Measurements from ENCODE around the gene ATG101. TPM values are rescaled to one million over a fixed set of nuclear protein-coding genes. Genes with fewer than 3 reads are reported as not detected.

Gene ATG101
- total and polyA plus RNA-seq, 2 experiments from 2014 or later, result 27.7 to 60.3 TPM

DNA sequence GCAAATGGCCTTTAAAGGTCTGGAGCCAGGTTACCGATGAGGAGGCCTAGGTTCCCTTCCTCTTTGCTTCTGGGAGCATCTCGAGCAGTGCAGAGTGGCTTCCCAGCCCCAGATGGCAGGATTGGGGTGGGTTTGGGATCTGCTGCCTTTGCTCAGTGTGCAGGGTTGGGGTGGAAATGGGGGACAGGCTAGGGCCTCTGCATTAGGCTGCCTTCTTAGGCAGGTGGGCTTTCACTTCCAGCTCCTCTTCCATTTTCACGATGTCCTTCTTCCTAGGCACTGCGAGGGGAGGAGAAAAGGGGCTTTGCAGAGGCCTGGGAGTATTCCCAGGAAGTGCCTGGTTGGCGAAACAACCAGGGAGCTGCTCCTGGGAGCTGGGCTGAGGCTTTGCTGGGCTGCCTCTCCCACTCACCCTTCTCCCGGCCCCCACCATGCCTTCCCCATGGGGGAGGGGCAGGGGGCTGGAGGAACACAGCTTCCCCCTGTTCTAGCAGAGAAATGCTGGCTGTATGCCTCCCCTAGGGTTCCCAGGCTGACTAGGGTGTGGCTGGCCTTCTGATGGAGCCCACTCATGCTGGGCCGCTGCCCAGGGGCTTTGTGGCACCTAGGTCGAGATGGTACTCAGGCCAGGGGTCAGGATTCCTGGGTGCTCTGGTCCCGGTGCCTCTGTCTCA, 16.1 kb upstream of the ATG101 start:
- H2AFZ ChIP-seq, result no peak overlapping the region

More for the DNA sequence above, 16.1 kb upstream of the ATG101 start:
- Histone ChIP-seq H3K79me2 (replicated peaks; ENCODE audit: insufficient read depth) (no peaks in the 10 kb centered on the region), H3K27me3 (ENCODE audit: insufficient read depth) (peaks cover 40% of the 10 kb centered on the region), H3K4me2 (no peak overlapping the region), H3K9me2 (ENCODE audit: insufficient read depth) (no peaks in the 10 kb centered on the region), H3K4me3 (no peak overlapping the region), H3K27ac (ENCODE audit: low read depth) (no peak overlapping the region), H3K4me1 (ENCODE audit: insufficient read depth) (peaks cover 18% of the 10 kb centered on the region), H3F3A (replicated peaks; ENCODE audit: low read depth) (peaks cover 2% of the 10 kb centered on the region; the same call in 1 of the 2 replicates), H4K20me1 (replicated peaks; ENCODE audit: insufficient read depth) (peaks cover 30% of the 10 kb centered on the region), H3K36me3 (ENCODE audit: insufficient read depth) (no peaks in the 10 kb centered on the region)
- H3K4me3 Mint-ChIP-seq, result no peak overlapping the region
- no peaks in the 10 kb centered on the region; the same call in 2 of the 3 replicates for H3K9me3 Mint-ChIP-seq
- H3K27ac Mint-ChIP-seq, result no peak overlapping the region
- H3K36me3 Mint-ChIP-seq (ENCODE audit: low read depth), result peaks cover 6% of the 10 kb centered on the region
- peaks cover 37% of the 10 kb centered on the region for H3K27me3 Mint-ChIP-seq (ENCODE audit: insufficient read depth, low read depth, poor library complexity)
- H3K4me1 Mint-ChIP-seq, result peaks cover 28% of the 10 kb centered on the region
- no peak for ATAC-seq
- TF ChIP-seq, protein P1, sequence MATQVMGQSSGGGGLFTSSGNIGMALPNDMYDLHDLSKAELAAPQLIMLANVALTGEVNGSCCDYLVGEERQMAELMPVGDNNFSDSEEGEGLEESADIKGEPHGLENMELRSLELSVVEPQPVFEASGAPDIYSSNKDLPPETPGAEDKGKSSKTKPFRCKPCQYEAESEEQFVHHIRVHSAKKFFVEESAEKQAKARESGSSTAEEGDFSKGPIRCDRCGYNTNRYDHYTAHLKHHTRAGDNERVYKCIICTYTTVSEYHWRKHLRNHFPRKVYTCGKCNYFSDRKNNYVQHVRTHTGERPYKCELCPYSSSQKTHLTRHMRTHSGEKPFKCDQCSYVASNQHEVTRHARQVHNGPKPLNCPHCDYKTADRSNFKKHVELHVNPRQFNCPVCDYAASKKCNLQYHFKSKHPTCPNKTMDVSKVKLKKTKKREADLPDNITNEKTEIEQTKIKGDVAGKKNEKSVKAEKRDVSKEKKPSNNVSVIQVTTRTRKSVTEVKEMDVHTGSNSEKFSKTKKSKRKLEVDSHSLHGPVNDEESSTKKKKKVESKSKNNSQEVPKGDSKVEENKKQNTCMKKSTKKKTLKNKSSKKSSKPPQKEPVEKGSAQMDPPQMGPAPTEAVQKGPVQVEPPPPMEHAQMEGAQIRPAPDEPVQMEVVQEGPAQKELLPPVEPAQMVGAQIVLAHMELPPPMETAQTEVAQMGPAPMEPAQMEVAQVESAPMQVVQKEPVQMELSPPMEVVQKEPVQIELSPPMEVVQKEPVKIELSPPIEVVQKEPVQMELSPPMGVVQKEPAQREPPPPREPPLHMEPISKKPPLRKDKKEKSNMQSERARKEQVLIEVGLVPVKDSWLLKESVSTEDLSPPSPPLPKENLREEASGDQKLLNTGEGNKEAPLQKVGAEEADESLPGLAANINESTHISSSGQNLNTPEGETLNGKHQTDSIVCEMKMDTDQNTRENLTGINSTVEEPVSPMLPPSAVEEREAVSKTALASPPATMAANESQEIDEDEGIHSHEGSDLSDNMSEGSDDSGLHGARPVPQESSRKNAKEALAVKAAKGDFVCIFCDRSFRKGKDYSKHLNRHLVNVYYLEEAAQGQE (IDR thresholded peaks at IDR 0.05; ENCODE audit: unreplicated experiment), result no peak
- TF ChIP-seq NANOG (IDR thresholded peaks at IDR 0.05; ENCODE audit: borderline replicate concordance) (no peak), ZNF114 (CRISPR knock-in tag; IDR thresholded peaks at IDR 0.05) (no peak), EZH2 (IDR thresholded peaks at IDR 0.05; ENCODE audit: low read depth, unreplicated experiment) (no peak), STAT1 (IDR thresholded peaks at IDR 0.05; ENCODE audit: unreplicated experiment) (no peak), JUNB (IDR thresholded peaks at IDR 0.05; ENCODE audit: unreplicated experiment) (no peak), EZH2phosphoT487 (IDR thresholded peaks at IDR 0.05; ENCODE audit: unreplicated experiment) (no peak)
- TF ChIP-seq, protein P2, sequence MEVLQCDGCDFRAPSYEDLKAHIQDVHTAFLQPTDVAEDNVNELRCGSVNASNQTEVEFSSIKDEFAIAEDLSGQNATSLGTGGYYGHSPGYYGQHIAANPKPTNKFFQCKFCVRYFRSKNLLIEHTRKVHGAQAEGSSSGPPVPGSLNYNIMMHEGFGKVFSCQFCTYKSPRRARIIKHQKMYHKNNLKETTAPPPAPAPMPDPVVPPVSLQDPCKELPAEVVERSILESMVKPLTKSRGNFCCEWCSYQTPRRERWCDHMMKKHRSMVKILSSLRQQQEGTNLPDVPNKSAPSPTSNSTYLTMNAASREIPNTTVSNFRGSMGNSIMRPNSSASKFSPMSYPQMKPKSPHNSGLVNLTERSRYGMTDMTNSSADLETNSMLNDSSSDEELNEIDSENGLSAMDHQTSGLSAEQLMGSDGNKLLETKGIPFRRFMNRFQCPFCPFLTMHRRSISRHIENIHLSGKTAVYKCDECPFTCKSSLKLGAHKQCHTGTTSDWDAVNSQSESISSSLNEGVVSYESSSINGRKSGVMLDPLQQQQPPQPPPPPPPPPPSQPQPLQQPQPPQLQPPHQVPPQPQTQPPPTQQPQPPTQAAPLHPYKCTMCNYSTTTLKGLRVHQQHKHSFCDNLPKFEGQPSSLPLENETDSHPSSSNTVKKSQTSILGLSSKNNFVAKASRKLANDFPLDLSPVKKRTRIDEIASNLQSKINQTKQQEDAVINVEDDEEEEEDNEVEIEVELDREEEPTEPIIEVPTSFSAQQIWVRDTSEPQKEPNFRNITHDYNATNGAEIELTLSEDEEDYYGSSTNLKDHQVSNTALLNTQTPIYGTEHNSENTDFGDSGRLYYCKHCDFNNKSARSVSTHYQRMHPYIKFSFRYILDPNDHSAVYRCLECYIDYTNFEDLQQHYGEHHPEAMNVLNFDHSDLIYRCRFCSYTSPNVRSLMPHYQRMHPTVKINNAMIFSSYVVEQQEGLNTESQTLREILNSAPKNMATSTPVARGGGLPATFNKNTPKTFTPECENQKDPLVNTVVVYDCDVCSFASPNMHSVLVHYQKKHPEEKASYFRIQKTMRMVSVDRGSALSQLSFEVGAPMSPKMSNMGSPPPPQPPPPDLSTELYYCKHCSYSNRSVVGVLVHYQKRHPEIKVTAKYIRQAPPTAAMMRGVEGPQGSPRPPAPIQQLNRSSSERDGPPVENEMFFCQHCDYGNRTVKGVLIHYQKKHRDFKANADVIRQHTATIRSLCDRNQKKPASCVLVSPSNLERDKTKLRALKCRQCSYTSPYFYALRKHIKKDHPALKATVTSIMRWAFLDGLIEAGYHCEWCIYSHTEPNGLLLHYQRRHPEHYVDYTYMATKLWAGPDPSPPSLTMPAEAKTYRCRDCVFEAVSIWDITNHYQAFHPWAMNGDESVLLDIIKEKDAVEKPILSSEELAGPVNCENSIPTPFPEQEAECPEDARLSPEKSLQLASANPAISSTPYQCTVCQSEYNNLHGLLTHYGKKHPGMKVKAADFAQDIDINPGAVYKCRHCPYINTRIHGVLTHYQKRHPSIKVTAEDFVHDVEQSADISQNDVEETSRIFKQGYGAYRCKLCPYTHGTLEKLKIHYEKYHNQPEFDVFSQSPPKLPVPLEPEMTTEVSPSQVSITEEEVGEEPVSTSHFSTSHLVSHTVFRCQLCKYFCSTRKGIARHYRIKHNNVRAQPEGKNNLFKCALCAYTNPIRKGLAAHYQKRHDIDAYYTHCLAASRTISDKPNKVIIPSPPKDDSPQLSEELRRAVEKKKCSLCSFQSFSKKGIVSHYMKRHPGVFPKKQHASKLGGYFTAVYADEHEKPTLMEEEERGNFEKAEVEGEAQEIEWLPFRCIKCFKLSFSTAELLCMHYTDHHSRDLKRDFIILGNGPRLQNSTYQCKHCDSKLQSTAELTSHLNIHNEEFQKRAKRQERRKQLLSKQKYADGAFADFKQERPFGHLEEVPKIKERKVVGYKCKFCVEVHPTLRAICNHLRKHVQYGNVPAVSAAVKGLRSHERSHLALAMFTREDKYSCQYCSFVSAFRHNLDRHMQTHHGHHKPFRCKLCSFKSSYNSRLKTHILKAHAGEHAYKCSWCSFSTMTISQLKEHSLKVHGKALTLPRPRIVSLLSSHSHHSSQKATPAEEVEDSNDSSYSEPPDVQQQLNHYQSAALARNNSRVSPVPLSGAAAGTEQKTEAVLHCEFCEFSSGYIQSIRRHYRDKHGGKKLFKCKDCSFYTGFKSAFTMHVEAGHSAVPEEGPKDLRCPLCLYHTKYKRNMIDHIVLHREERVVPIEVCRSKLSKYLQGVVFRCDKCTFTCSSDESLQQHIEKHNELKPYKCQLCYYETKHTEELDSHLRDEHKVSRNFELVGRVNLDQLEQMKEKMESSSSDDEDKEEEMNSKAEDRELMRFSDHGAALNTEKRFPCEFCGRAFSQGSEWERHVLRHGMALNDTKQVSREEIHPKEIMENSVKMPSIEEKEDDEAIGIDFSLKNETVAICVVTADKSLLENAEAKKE (CRISPR knock-in tag; IDR thresholded peaks at IDR 0.05), result no peak
- DNase-seq (ENCODE audit: low spot score), result no peak
